Tibial nerve (tissue), 4 donors: Measurements from ENCODE around the gene PPP2R3A. TPM values are rescaled to one million over a fixed set of nuclear protein-coding genes. Genes with fewer than 3 reads are reported as not detected.
"Not testable (repeated sequence)": the region's sequence is repeated elsewhere in the genome, so short reads cannot be mapped to it uniquely, and the experiment has no call there.

Experiments
- DNase-seq, 2 donors: peaks; one replicate each; pipeline ENCODE4 v3.0.0-alpha.2; 2019; ENCODE audit warnings: low spot score in 2 of 2
- H3K27ac ChIP-seq, 4 donors: fragments of 200-600 bp; sonication (generic) in 3 of 4; one replicate each; pipeline ENCODE4 v1.5.1; 2017 to 2019; ENCODE audit warnings: mild to moderate bottlenecking in 1 of 4
- H3K27me3 ChIP-seq, 2 donors: fragments of 200-600 bp; sonication (generic) in 1 of 2; one replicate each; pipeline versions ENCODE4 v1.5.1 to v1.6.0; 2017 to 2019
- H3K36me3 ChIP-seq, 3 donors: fragments of 200-600 bp; sonication (generic); one replicate each; pipeline ENCODE4 v1.5.1; 2018 to 2019
- H3K4me1 ChIP-seq, 4 donors: fragments of 200-600 bp; sonication (generic) in 3 of 4; one replicate each; pipeline ENCODE4 v1.5.1; 2017 to 2019
- H3K4me3 ChIP-seq, 4 donors: fragments of 200-600 bp; sonication (generic) in 3 of 4; one replicate each; pipeline ENCODE4 v1.5.1; 2017 to 2019; ENCODE audit warnings: mild to moderate bottlenecking in 1 of 4, moderate library complexity in 1 of 4
- H3K9me3 ChIP-seq, 4 donors: fragments of 200-600 bp; sonication (generic) in 3 of 4; one replicate each; pipeline ENCODE4 v1.5.1; 2017 to 2019
- EP300 ChIP-seq, 2 donors: sonication (generic); formaldehyde crosslinking; IDR thresholded peaks; one replicate each; pipeline ENCODE4 v1.6.1; 2017; ENCODE audit warnings: antibody characterized with exemption in 2 of 2, mild to moderate bottlenecking in 1 of 2
- POLR2A ChIP-seq, 2 donors: fragments of 450-650 bp; IDR thresholded peaks; one replicate each; pipeline ENCODE4 v1.6.1; 2017; ENCODE audit warnings: antibody characterized with exemption in 2 of 2, mild to moderate bottlenecking in 2 of 2, moderate library complexity in 2 of 2
- WGBS, 2 donors: methylation state at CpG; one replicate each; pipeline ENCODE4 v1.1.5; 2018; 5-methylcytosine and 5-hydroxymethylcytosine counted together
- total RNA-seq, 4 donors: library from RNA; depleted of rRNA; stranded (reverse); fragments of >200 nt; gene quantifications; one replicate each; pipeline ENCODE4 v1.1.0, GENCODE V29; 2016
- TF ChIP-seq, protein P1 (sequence below), 5 experiments: fragments of 200-600 bp in 3 of 5; fragments of 450-650 bp in 2 of 5; sonication (generic) in 3 of 5; IDR thresholded peaks; one replicate each; pipeline ENCODE4 v1.5.1; 2016 to 2019; ENCODE audit warnings: antibody characterized with exemption in 5 of 5, mild to moderate bottlenecking in 3 of 5, moderate library complexity in 2 of 5

Gene PPP2R3A
- total RNA-seq, 4 donors from 2014 or later: 12.3 to 18.2 (median 13.4) TPM

GRCh38 chr3:136114421-136114820, 148.9 kb downstream of the PPP2R3A start:
- Histone ChIP-seq H3K27me3 (no peaks in the 10 kb centered on the region), H3K27ac (no peak overlapping the region), H3K4me1 (peaks cover 0 to 5% (median 0%) of the 10 kb centered on the region in 4 donors), H3K36me3 (peaks cover 0 to 19% (median 0%) of the 10 kb centered on the region in 3 donors), H3K9me3 (peaks cover 0 to 6% (median 0%) of the 10 kb centered on the region in 4 donors), H3K4me3 (no peak overlapping the region)
- DNase-seq: no peak
- WGBS, 2 donors: 90 to 96% methylated on average over 2 of the region's 2 CpGs
- TF ChIP-seq POLR2A (IDR thresholded peaks at IDR 0.05): no peak
- TF ChIP-seq, protein P1, sequence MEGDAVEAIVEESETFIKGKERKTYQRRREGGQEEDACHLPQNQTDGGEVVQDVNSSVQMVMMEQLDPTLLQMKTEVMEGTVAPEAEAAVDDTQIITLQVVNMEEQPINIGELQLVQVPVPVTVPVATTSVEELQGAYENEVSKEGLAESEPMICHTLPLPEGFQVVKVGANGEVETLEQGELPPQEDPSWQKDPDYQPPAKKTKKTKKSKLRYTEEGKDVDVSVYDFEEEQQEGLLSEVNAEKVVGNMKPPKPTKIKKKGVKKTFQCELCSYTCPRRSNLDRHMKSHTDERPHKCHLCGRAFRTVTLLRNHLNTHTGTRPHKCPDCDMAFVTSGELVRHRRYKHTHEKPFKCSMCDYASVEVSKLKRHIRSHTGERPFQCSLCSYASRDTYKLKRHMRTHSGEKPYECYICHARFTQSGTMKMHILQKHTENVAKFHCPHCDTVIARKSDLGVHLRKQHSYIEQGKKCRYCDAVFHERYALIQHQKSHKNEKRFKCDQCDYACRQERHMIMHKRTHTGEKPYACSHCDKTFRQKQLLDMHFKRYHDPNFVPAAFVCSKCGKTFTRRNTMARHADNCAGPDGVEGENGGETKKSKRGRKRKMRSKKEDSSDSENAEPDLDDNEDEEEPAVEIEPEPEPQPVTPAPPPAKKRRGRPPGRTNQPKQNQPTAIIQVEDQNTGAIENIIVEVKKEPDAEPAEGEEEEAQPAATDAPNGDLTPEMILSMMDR (IDR thresholded peaks at IDR 0.05): no peak
- TF ChIP-seq EP300 (IDR thresholded peaks at IDR 0.05): no peak

DNA sequence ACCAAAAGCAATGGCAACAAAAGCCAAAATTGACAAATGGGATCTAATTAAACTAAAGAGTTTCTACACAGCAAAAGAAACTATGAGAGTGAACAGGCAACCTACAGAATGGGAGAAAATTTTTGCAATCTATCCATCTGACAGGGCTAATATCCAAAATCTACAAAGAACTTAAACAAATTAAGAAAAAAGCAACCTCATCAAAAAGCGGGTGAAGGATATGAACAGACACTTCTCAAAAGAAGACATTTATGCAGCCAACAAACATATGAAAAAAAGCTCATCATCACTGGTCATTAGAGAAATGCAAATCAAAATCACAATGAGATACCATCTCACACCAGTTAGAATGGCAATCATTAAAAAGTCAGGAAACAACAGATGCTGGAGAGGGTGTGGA, 153.8 kb downstream of the PPP2R3A start:
- not testable (repeated sequence) for H3K4me3 ChIP-seq, H3K4me1 ChIP-seq, H3K9me3 ChIP-seq, H3K27me3 ChIP-seq, DNase-seq, H3K27ac ChIP-seq
- WGBS, 2 donors: 96 to 100% methylated on average over 1 of the region's 1 CpG
- H3K36me3 ChIP-seq: peaks cover 0 to 13% (median 0%) of the 10 kb centered on the region in 3 donors

DNA sequence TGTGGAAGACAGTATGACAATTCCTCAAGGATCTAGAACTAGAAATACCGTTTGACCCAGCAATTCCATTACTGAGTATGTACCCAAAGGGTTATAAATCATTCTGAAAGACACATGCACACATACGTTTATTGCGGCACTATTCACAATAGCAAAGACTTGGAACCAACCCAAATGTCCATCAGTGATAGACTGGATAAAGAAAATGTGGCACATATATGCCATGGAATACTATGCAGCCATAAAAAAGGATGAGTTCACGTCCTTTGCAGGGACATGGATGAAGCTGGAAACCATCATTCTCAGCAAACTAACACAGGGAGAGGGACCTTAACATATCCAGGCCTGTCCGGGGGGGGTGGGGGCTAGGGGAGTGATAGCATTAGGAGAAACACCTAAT, 154.3 kb downstream of the PPP2R3A start:
- not testable (repeated sequence) for H3K27ac ChIP-seq, H3K4me3 ChIP-seq, DNase-seq, H3K4me1 ChIP-seq, H3K27me3 ChIP-seq, H3K9me3 ChIP-seq
- WGBS, 2 donors: 93% methylated on average over 5 of the region's 5 CpGs
- peaks cover 0 to 12% (median 0%) of the 10 kb centered on the region in 3 donors for H3K36me3 ChIP-seq

DNA sequence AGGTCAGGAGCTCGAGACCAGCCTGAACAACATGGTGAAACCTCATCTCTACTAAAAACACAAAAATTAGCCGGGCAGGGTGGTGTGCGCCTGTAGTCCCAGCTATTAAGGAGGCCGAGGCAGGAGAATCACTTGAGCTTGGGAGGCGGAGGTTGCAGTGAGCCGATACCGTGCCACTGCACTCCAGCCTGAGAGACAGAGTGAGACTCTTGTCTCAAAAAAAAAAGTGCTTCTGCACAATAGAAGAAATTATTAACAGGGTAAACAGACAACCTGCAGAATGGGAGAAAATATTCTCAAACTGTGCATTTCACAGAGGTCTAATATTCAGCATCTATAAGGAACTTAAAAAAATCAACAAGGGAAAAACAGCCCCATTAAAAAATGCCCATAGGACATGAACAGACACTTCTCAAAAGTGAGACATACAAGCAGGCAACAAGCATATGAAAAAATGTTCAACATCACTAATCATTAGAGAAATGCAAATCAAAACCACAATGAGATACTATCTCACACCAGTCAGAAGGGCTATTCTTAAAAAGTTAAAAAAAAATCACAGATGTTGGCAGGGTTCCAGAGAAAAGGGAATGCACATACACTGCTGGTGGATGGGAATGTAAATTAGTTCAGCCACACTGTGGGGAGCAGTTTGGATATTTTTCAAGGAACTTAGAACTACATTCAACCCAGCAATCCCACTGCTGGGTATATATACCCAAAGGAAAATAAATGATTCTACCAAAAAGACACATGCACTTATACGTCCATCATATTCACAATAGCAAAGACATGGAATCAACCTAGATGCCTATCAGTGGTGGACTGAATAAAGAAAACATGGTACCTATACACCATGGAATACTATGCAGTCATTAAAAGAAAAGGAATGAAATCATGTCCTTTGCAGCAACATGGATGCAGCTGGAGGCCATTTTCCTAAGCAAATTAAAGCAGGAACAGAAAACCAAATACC, 155.1 kb downstream of the PPP2R3A start:
- DNase-seq: no peak
- Histone ChIP-seq H3K4me3 (no peak overlapping the region), H3K27me3 (no peaks in the 10 kb centered on the region), H3K36me3 (peaks cover 0 to 19% (median 0%) of the 10 kb centered on the region in 3 donors), H3K4me1 (no peaks in the 10 kb centered on the region), H3K9me3 (peaks cover 0 to 6% (median 0%) of the 10 kb centered on the region in 4 donors), H3K27ac (no peak overlapping the region)
- no peak for TF ChIP-seq POLR2A (IDR thresholded peaks at IDR 0.05)
- WGBS, 2 donors: 91 to 92% methylated on average over 8 of the region's 8 CpGs

GRCh38 chr3:136122006-136122405, 156.5 kb downstream of the PPP2R3A start:
- TF ChIP-seq EP300 (IDR thresholded peaks at IDR 0.05): no peak
- 89 to 90% methylated on average over 4 of the region's 4 CpGs for WGBS, 2 donors
- DNase-seq: no peak
- no peaks in the 10 kb centered on the region for H3K27me3 ChIP-seq
- H3K9me3 ChIP-seq: peaks cover 0 to 6% (median 0%) of the 10 kb centered on the region in 4 donors
- no peaks in the 10 kb centered on the region for H3K4me1 ChIP-seq
- H3K36me3 ChIP-seq: peaks cover 0 to 32% (median 0%) of the 10 kb centered on the region in 3 donors
- no peak overlapping the region for H3K4me3 ChIP-seq
- no peak overlapping the region for H3K27ac ChIP-seq

GRCh38 chr3:136131647-136132046, 166.1 kb downstream of the PPP2R3A start:
- H3K4me3 ChIP-seq, H3K4me1 ChIP-seq, DNase-seq, H3K27me3 ChIP-seq, H3K9me3 ChIP-seq, H3K27ac ChIP-seq: not testable (repeated sequence)
- peaks cover 0 to 10% (median 0%) of the 10 kb centered on the region in 3 donors for H3K36me3 ChIP-seq
- 97 to 100% methylated on average over 3 of the region's 3 CpGs for WGBS, 2 donors

DNA sequence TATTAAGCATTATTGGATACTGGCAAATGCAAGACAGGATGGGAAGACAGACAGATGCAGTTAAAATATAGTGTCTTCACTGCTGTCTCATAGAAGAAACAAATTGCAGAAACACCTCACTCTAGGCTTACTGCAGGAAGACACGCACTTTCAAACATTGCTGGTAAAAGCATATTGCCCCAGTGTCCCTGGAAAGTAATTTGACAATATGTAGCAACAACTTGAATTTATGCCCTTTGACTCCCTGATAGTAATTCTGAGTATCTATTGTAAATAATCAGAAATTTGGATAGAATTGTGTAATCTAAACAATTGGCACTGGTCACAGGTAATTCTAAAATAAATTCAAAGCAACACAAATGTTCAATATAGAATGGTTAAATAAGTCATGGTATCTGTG, 168.6 kb downstream of the PPP2R3A start:
- no peak for TF ChIP-seq EP300 (IDR thresholded peaks at IDR 0.05)
- TF ChIP-seq, protein P1 (IDR thresholded peaks at IDR 0.05): no peak
- TF ChIP-seq POLR2A (IDR thresholded peaks at IDR 0.05): no peak
- no peaks in the 10 kb centered on the region for H3K9me3 ChIP-seq
- H3K27me3 ChIP-seq: no peaks in the 10 kb centered on the region
- no peaks in the 10 kb centered on the region for H3K36me3 ChIP-seq
- 91 to 100% methylated on average over 1 of the region's 1 CpG for whole genome bisulfite sequencing, 2 donors
- no peak overlapping the region for H3K4me3 ChIP-seq
- H3K27ac ChIP-seq: no peak overlapping the region
- DNase-seq: no peak
- no peaks in the 10 kb centered on the region for H3K4me1 ChIP-seq
